Endothelial cell of umbilical vein (primary cell): Measurements from ENCODE around the gene FHIT. TPM values are rescaled to one million over a fixed set of nuclear protein-coding genes. Genes with fewer than 3 reads are reported as not detected.

Experiments
- BruUV-seq: library from RNA; stranded (reverse); fragments of 400-500 nt; replicated peaks from 2 replicates; lab custom pipeline; 2021; lab: Mats Ljungman, UMichigan
- CTCF ChIA-PET: fragments of 300-600, 350-600 bp; sonication (Branson Sonifier 250); formaldehyde crosslinking; loops from one replicate; lab custom pipeline; 2021; ENCODE audit warnings: antibody characterized with exemption, inconsistent platforms; lab: Charles Lee
- POLR2A ChIA-PET: fragments of 300-600, 350-600 bp; sonication (Branson Sonifier 250); formaldehyde crosslinking; loops from one replicate; lab custom pipeline; 2021; ENCODE audit warnings: antibody characterized with exemption, inconsistent platforms; lab: Charles Lee
- DNase-seq: peaks from one replicate; pipeline ENCODE4 v3.0.0-alpha.2; 2011; ENCODE audit warnings: low read depth, low spot score
- FAIRE-seq: peaks from 2 replicates; lab custom pipeline; 2011; peaks lifted over from hg19 to GRCh38; lab: Jason Lieb, UNC
- H2AFZ ChIP-seq: 2 replicates; pipeline ENCODE4 v1.6.0; 2012; ENCODE audit warnings: low read depth, low read length, control low read depth, inconsistent platforms
- H3K27ac ChIP-seq: 2 replicates; pipeline ENCODE4 v1.5.1; 2011; ENCODE audit warnings: low read depth, mild to moderate bottlenecking, control low read depth, low read length, moderate library complexity; ENCODE audit not compliant: insufficient read depth
- H3K27me3 ChIP-seq, 2 experiments: 2 replicates each; pipeline versions ENCODE4 v1.6.0 to v1.6.1; 2011; ENCODE audit warnings: low read length in 2 of 2, mixed read lengths in 1 of 2; ENCODE audit not compliant: control insufficient read depth in 2 of 2, insufficient read depth in 2 of 2
- H3K36me3 ChIP-seq, 2 experiments: 2 replicates in 1 of 2; 3 replicates in 1 of 2; pipeline ENCODE4 v1.5.1; 2011; ENCODE audit warnings: low read length in 2 of 2, mild to moderate bottlenecking in 1 of 2, moderate library complexity in 1 of 2; ENCODE audit not compliant: control insufficient read depth in 2 of 2, insufficient read depth in 2 of 2; ENCODE audit errors: extremely low read depth in 1 of 2
- H3K4me1 ChIP-seq: 3 replicates; pipeline ENCODE4 v1.5.1; 2011; ENCODE audit warnings: mild to moderate bottlenecking, low read length; ENCODE audit not compliant: control insufficient read depth, insufficient read depth; ENCODE audit errors: extremely low read depth
- H3K4me2 ChIP-seq: 2 replicates; pipeline ENCODE4 v1.6.1; 2011; ENCODE audit warnings: low read length, control low read depth, mixed read lengths; ENCODE audit not compliant: insufficient read depth
- H3K4me3 ChIP-seq, 3 experiments: fragments of 200-600 bp in 1 of 3; sonication (generic), shearing (Covaris generic) in 1 of 3; replicated peaks in 1 of 3; 2 replicates each; pipeline ENCODE4 v1.5.1; 2011 to 2016; ENCODE audit warnings: control low read depth in 3 of 3, low read length in 3 of 3, mild to moderate bottlenecking in 2 of 3, inconsistent platforms in 1 of 3, low read depth in 1 of 3, moderate library complexity in 1 of 3; ENCODE audit not compliant: insufficient read depth in 1 of 3
- H3K79me2 ChIP-seq: 2 replicates; pipeline ENCODE4 v1.6.0; 2012; ENCODE audit warnings: low read length, inconsistent platforms; ENCODE audit not compliant: control insufficient read depth, insufficient read depth
- H3K9ac ChIP-seq: replicated peaks from 2 replicates; pipeline ENCODE3; 2011; ENCODE audit warnings: low read length, control low read depth; ENCODE audit not compliant: insufficient read depth; ENCODE audit errors: extremely low read depth
- H3K9me1 ChIP-seq: replicated peaks from 3 replicates; pipeline ENCODE4 v1.6.0; 2011; ENCODE audit warnings: mild to moderate bottlenecking, low read length; ENCODE audit not compliant: control insufficient read depth, insufficient read depth; ENCODE audit errors: extremely low read depth
- H3K9me3 ChIP-seq: replicated peaks from 2 replicates; pipeline ENCODE4 v1.5.1; 2012; ENCODE audit warnings: low read length, inconsistent platforms; ENCODE audit not compliant: control insufficient read depth, insufficient read depth
- H4K20me1 ChIP-seq: replicated peaks from 2 replicates; pipeline ENCODE3; 2011; ENCODE audit warnings: mild to moderate bottlenecking, low read length; ENCODE audit not compliant: control insufficient read depth, insufficient read depth; ENCODE audit errors: extremely low read depth
- EZH2 ChIP-seq: IDR thresholded peaks from 2 replicates; pipeline ENCODE4 v1.6.1; 2012; ENCODE audit warnings: borderline replicate concordance, low read depth, mild to moderate bottlenecking, moderate library complexity, low read length, inconsistent platforms; ENCODE audit not compliant: severe bottlenecking
- FOS ChIP-seq: IDR thresholded peaks from 2 replicates; pipeline ENCODE4 v1.6.1; 2011; ENCODE audit warnings: mild to moderate bottlenecking, low read length, moderate library complexity, borderline replicate concordance; ENCODE audit not compliant: insufficient read depth
- GATA2 ChIP-seq: IDR thresholded peaks from 2 replicates; pipeline ENCODE4 v1.7.0; 2011; ENCODE audit warnings: low read depth, mild to moderate bottlenecking, moderate library complexity, mixed read lengths, low read length; ENCODE audit not compliant: insufficient read length, insufficient read depth
- JUN ChIP-seq: IDR thresholded peaks from 2 replicates; pipeline ENCODE4 v1.6.1; 2011; ENCODE audit warnings: borderline replicate concordance, low read depth; ENCODE audit not compliant: insufficient read length, insufficient read depth
- MAX ChIP-seq: IDR thresholded peaks from 2 replicates; pipeline ENCODE4 v1.6.1; 2011; ENCODE audit not compliant: insufficient read depth, insufficient read length
- MYC ChIP-seq: IDR thresholded peaks from one replicate; pipeline ENCODE4 v1.6.1; 2011; ENCODE audit warnings: mild to moderate bottlenecking, low read depth, low read length
- POLR2A ChIP-seq: IDR thresholded peaks from 2 replicates; pipeline ENCODE4 v1.6.1; 2012; ENCODE audit warnings: low read depth, mild to moderate bottlenecking, control low read depth, low read length
- POLR2AphosphoS5 ChIP-seq: IDR thresholded peaks from 2 replicates; pipeline ENCODE4 v1.6.1; 2012; ENCODE audit warnings: low read depth, mild to moderate bottlenecking, control low read depth, low read length, moderate library complexity; ENCODE audit not compliant: insufficient read depth
- dilution Hi-C: fragments of 300-500 bp; cut with MboI; formaldehyde crosslinking; loops from one replicate; pipeline ENCODE4 v1.15.0; 2019; ENCODE audit warnings: low sequenced_read_pairs; ENCODE audit not compliant: extremely low pct_ligation_motif_present
- intact Hi-C: fragments of 100-400 bp; cut with micrococcal nuclease; formaldehyde crosslinking; loops from one replicate; pipeline ENCODE4 v1.10.0; 2022
- polyA plus RNA-seq, 4 experiments: library from polyadenylated mRNA; depleted of rRNA in 3 of 4; stranded (reverse) in 3 of 4; unstranded in 1 of 4; fragments of >200 nt; gene quantifications; 2 replicates each; pipeline versions ENCODE4 v1.2.1 to v1.2.3, GENCODE V29; 2011 to 2012; ENCODE audit warnings: missing spikeins in 1 of 4
- total RNA-seq: library from RNA; stranded (reverse); gene quantifications from 2 replicates; pipeline ENCODE4 v1.2.3, GENCODE V29; 2021
- TF ChIP-seq, protein P1 (sequence below), 2 donors: IDR thresholded peaks; 1 replicate in 1 of 2; 2 replicates in 1 of 2; pipeline ENCODE4 v1.5.1; 2011; ENCODE audit warnings: low read length in 2 of 2, mild to moderate bottlenecking in 2 of 2, moderate library complexity in 2 of 2, control low read depth in 1 of 2, inconsistent platforms in 1 of 2, low read depth in 1 of 2; ENCODE audit not compliant: insufficient read depth in 1 of 2; ENCODE audit errors: extremely low read depth in 1 of 2

The FHIT gene
- total and polyA plus RNA-seq, 2 donors (not counting 3 experiments of a cell fraction or from before 2014, with no cell fraction given), result 0.47 to 2.2 TPM

DNA sequence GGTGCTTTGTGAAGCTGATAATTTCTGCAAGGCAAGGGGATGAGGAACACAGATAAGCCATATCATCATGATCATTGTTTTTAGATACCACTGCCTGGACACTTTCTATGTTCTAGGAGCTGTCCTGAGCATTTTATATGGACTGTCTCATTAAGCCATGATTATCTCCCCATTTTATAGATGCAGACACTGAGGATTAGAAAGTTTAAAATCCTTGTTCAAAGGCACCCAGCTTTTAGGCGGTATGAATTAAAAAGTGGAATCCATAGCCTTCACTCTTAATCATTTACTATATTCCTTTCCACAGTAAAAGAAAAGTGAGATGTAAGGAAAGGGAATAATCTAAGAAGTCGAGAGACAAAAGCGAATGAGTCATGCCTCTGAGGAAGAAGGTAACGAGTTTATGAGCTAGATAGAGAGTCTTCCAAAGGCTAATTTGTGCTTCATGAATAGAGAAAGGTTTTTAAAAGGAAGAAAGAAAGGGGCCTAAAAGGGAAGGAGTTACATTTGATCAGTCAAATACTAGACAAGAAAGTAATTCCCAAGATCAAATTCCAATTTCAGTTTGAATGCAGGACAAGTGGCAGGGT is 856.0 kb downstream of the FHIT start:
- FAIRE-seq, result no peak

More for the DNA sequence above, 856.0 kb downstream of the FHIT start:
- no peaks in the 10 kb centered on the region for H3K9me3 ChIP-seq
- no peaks in the 10 kb centered on the region for H4K20me1 ChIP-seq
- no peak overlapping the region for H3K27ac ChIP-seq
- dilution Hi-C loops (no loop called here), intact Hi-C loops (no loop called here)
- H3K79me2 ChIP-seq, result no peaks in the 10 kb centered on the region
- no TSS peak for BruUV-seq
- POLR2A ChIA-PET, result no interaction called here
- no peaks in the 10 kb centered on the region for H3K9me1 ChIP-seq
- CTCF ChIA-PET, result no interaction called here
- H3K27me3 ChIP-seq, result no peaks in the 10 kb centered on the region
- H3K9ac ChIP-seq, result no peak overlapping the region
- no peak for DNase-seq
- no peak overlapping the region for H3K4me2 ChIP-seq
- no peaks in the 10 kb centered on the region for H3K36me3 ChIP-seq
- no peak overlapping the region for H3K4me3 ChIP-seq
- no peaks in the 10 kb centered on the region for H3K4me1 ChIP-seq
- TF ChIP-seq FOS (no peak), POLR2AphosphoS5 (no peak), EZH2 (no peak), JUN (no peak), POLR2A (no peak), MYC (no peak), MAX (no peak), GATA2 (no peak)
- TF ChIP-seq, protein P1, sequence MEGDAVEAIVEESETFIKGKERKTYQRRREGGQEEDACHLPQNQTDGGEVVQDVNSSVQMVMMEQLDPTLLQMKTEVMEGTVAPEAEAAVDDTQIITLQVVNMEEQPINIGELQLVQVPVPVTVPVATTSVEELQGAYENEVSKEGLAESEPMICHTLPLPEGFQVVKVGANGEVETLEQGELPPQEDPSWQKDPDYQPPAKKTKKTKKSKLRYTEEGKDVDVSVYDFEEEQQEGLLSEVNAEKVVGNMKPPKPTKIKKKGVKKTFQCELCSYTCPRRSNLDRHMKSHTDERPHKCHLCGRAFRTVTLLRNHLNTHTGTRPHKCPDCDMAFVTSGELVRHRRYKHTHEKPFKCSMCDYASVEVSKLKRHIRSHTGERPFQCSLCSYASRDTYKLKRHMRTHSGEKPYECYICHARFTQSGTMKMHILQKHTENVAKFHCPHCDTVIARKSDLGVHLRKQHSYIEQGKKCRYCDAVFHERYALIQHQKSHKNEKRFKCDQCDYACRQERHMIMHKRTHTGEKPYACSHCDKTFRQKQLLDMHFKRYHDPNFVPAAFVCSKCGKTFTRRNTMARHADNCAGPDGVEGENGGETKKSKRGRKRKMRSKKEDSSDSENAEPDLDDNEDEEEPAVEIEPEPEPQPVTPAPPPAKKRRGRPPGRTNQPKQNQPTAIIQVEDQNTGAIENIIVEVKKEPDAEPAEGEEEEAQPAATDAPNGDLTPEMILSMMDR (IDR thresholded peaks at IDR 0.05; ENCODE audit: extremely low read depth in 1 of 2, insufficient read depth in 1 of 2, low read depth in 1 of 2, low read length in 2 of 2), result no peak
- no peak overlapping the region for H2AFZ ChIP-seq
